Activated CD4-positive, alpha-beta T cell treated with anti-CD3 and anti-CD28 coated beads, Interleukin-10, Interleukin-2, amounts not matched to agents 100 ng/mL and 50 ng/mL, durations not matched to agents 16 hours and 8 hours (primary cell): ENCODE results near the gene USP10.
A peak's percentile ranks its signal among the peaks of the same experiment; 100 is the strongest.
"Not testable (repeated sequence)": the region's sequence is repeated elsewhere in the genome, so short reads cannot be mapped to it uniquely, and the experiment has no call there.

Experiments
- DNase-seq: peaks from one replicate; pipeline ENCODE4 v3.0.0-alpha.2; 2020

USP10 gene

GRCh38 chr16:84729716-84730320 lies 30.0 kb downstream of the USP10 start:
- DNase-seq, result no peak

DNA sequence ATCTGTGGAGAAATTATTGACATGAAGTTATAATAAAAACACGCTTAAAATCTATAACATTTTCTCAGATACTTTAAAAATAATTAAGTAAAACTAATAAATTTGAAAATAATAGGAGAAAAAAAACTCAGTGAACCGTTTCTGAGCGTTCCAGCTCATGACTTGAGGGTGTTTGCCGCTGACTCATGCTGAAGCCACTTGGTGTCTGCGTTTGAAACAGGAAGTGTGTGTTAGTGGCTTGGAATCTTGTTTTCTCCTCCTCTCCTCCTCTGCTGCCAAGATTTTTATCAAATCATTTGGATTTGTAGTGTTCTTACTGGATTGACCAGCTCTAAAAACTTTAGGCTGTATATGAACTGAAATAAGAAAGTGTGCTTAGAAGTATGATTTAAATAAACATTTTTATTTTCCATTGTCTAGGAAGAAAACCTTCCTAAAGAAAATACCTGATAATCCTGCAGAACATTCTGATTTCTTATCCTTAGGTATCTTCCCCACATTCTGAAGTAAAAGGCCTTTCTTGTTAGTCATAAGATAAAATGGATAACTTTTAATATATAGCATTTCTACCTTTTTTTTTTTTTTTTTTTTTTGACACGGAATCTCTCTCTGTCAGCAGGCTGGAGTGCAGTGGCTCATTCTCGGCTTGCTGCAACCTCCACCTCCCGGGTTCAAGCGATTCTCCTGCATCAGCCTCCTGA lies 30.8 kb downstream of the USP10 start:
- DNase-seq, result peak; percentile 62

DNA sequence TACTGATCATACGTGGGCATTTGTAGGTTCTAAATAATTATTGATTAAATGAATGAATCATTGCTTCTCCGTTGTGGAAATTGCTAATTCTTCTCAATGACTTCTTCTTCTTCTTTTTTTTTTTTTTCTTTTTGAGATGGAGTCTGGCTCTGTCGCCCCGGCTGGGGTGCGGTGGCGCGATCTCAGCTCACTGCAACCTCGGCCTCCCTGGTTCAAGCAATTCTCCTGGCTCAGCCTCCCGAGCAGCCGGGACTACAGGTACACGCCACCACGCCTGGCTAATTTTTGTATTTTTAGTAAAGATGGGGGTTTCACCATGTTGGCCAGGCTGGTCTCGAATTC lies 32.5 kb downstream of the USP10 start:
- DNase-seq, result not testable (repeated sequence)

GRCh38 chr16:84732674-84733352 lies 33.0 kb downstream of the USP10 start:
- DNase-seq, result no peak

GRCh38 chr16:84735849-84736586 lies 36.2 kb downstream of the USP10 start:
- DNase-seq, result peak; percentile 35

- no peak for DNase-seq
Observed at GRCh38 chr16:84737192-84738011, 37.6 kb downstream of the USP10 start.

- peak; percentile 85 for DNase-seq
Observed at GRCh38 chr16:84738255-84739038, 38.6 kb downstream of the USP10 start.

DNA sequence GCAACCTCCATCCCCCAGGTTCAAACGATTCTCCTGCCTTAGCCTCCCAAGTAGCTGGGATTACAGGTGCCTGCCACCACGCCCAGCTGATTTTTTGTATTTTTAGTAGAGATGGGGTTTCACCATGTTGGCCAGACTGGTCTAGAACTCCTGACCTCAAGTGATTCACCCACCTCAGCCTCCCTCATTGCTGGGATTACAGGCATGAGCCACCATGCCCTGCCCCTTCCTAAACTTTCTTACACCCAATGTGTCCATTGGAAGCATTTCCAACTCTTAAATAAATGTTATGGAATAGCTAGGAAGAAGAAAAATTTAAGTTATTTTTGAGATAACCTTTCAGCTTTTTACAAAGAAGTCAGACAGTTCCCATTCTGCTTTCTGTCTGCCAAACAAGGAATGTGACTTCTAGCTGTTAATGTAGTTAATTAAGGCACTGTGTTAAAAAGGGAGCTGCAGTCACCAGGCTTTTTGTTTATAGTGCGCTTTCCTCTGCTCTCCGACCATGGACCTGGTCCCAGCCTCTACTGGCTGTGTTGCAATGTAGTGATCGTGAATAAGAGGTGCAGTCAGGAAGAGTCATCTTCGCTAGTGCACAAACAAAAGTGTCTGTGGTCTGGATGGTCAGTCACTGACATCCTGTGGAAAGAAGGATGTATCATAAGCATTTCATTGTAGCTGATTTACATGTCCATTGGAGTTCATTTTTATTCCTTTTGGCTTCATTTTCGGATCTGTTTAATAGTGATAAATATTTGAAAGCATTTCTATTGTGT lies 39.7 kb downstream of the USP10 start:
- DNase-seq, result no peak

DNA sequence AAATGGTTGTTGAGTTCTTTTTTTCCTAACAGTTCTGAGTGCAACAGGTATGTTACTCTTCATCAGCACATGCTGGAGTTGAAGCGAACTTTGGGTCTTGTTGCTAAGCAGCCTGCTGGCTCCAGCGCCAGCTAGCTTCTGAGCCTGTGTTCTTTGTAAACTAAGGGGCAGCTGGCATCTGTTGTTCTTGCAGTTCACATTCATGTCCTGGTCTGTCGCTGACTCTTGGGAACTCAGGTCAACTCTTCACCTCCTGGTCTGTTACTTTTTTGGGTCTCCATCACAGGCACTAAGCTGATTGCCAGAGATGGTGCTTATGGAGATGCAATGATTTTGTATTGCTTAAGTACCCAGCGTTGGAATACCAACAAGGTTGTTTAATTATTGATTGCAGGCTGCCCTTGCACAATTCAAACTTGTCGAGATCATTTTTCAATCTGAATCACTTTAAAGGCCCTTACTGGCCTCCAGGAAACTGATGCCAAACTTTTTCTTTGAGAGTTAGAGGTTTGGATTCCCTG lies 40.9 kb downstream of the USP10 start:
- no peak for DNase-seq

DNA sequence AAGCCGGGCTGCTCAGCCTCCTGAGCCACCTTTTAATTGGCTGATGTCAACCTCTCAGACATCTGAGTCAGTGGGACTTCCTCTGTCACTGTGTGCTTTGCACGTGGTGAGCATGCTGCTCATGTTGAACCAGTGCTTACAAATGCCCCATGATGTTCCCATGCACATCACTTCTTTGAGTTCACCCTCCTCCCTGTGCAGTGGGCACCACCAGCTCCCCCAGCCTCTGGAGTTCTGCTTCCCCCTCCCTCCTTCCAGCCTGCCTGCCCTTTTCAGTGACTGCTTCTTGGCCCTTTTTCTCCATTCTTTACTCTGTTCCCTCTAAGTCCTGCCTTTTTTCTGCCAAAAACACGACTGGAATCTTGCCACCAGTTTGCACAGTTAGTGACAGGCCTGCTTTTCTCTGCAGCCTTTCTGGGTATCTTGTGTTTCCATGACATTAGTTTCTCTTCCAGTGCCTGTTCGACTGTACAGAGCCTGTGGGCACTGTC lies 41.6 kb downstream of the USP10 start:
- DNase-seq, result peak; percentile 64

DNA sequence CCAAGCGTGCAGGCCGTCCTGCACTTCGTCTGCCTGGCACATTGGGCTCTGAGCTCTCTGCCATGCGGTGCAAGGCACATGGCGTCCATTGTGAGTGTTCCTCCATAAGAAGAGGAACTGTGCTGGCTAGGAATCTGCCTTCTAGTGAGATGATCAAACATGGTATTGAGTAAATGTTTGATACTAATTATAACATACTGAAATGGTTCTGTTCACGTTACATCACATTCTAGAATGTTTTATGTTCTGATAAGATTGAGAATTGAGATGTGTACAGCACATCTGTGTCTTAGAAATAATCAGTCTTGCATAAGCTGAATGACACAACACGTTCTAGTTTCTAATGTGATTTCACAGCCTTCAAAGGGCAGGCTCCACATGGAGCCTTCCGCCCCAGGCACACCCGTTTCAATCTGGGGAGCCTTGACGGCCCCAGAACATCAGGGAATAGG lies 42.9 kb downstream of the USP10 start:
- DNase-seq, result no peak

DNA sequence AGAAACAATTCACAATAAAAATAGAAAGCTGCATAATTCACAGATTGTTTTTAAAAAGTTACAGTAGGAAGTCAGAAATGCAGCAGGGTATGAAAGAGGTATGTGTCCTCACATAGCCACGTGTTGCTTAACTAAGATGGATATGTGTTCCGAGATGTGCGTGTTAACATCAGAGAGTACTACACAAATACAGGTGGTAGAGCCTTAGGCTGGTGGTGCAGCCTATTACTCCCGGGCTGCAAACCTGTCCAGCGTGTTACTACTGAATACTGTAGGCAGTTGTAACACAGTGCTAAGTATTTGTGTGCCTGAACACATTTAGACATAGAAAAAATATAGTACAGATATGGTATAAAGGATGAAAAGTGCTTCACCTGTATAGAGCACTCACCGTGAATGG lies 46.4 kb downstream of the USP10 start:
- no peak for DNase-seq

DNA sequence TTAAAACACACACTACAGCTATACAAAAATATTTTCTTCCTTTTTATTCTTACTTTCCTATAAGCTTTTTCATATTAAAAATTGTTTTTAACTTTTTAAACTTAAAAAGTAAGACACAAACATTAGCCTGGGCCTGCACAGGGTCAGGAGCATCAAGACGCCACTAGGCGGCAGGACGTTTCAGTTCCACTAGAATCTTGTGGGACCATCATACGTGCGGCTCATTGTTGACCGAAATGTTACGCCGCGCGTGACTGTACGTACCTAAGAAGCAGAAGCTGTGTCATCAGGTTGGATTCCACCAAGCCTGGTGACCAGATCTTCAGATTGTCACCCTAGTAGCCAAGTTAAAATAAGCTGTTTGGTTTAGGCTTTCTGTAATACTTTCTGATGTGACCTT lies 47.1 kb downstream of the USP10 start:
- DNase-seq, result no peak

DNA sequence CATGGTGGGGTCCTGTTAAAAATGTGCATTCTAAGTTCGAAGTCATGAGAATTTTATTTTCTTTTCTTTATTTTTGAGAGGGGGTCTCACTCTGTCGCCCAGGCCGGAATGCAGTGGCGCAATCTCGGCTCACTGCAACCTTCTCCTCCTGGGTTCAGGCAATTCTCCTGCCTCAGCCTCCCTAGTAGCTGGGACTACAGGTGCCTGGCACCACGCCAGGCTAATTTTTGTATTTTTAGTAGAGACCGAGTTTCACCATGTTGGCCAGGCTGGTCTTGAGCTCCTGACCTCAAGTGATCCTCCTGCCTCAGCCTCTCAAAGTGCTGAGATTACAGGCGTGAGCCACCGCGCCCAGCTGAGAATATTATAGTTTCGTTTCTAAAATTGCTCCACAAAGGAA lies 48.4 kb downstream of the USP10 start:
- not testable (repeated sequence) for DNase-seq

DNA sequence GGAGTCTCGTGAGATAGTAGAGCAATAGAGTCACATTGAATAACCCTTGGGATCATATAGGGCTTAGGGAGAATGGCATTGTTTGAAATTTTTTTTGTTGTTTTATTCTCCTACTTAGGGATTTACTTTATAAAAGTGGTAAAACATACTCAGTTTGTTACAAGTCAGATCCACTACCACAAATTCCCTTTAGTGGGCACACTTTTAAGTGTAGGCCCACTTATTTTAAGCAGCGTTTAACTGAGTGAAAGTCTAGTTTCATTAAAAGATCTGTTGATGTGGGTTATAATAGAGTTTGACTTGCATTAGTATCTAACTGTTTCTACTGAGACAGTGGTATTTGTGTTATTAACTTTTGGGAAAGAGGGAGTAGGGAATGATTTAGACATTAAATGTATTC lies 49.3 kb downstream of the USP10 start:
- DNase-seq, result no peak

GRCh38 chr16:84749815-84750214 lies 50.0 kb downstream of the USP10 start:
- DNase-seq, result no peak

- DNase-seq, result no peak
Observed at GRCh38 chr16:84750575-84750974, 50.8 kb downstream of the USP10 start.

GRCh38 chr16:84751241-84751640 lies 51.4 kb downstream of the USP10 start:
- peak; percentile 35 for DNase-seq

- peak; percentile 89 for DNase-seq
Observed at GRCh38 chr16:84751947-84752346, 52.1 kb downstream of the USP10 start.

DNA sequence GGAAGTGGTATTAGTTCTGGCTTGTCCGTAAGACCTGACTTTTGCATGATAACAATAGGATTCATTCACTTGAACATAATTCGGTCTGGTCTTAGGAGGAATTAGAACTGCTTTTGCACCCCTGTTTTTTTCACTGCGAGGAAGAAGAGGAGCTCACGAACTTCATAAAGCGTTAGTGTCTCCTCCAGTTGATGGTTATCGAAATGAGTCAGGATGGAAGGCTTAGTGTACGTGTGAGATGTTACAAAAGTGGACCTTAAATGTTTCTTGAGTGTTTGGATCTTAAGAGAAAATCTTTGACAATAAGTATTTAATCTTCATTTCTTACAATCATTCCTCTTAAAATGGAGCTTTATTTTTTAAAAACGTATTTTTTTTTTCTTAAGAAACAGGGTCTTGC lies 52.8 kb downstream of the USP10 start:
- peak; percentile 70 for DNase-seq
